ENCODE measurements around the gene TRPM3. TPM values are rescaled to one million over a fixed set of nuclear protein-coding genes. Genes with fewer than 3 reads are reported as not detected.

The TRPM3 gene
- total RNA-seq, 1 donor from 2014 or later, result 0.35 TPM

GRCh38 chr9:70805949-70806348, 315.5 kb downstream of the TRPM3 start:
- peak; percentile 81 for ATAC-seq
- H3K27me3 ChIP-seq, result no peaks in the 10 kb centered on the region
- H3K4me3 ChIP-seq, result no peak overlapping the region
- no peaks in the 10 kb centered on the region for H3K36me3 ChIP-seq
- H3K9me3 ChIP-seq, result no peaks in the 10 kb centered on the region
- DNase-seq, result no peak
- intact Hi-C loops (cut with DNase I), result no loop called here
- TF ChIP-seq CTCF (IDR thresholded peaks at IDR 0.05), result no peak
- no peaks in the 10 kb centered on the region for H3K4me1 ChIP-seq
- no peak overlapping the region for H3K27ac ChIP-seq

- Histone ChIP-seq H3K4me1 (no peaks in the 10 kb centered on the region), H3K27me3 (no peaks in the 10 kb centered on the region), H3K36me3 (no peaks in the 10 kb centered on the region), H3K9me3 (no peaks in the 10 kb centered on the region), H3K4me3 (no peak overlapping the region), H3K27ac (no peak overlapping the region)
- intact Hi-C loops (cut with DNase I), result no loop called here
- no peak for TF ChIP-seq CTCF (IDR thresholded peaks at IDR 0.05)
- DNase-seq (no peak), ATAC-seq (no peak)
These were observed 318.5 kb downstream of the TRPM3 start for GRCh38 chr9:70802758-70803436.

GRCh38 chr9:70802206-70802605, 319.2 kb downstream of the TRPM3 start:
- DNase-seq, result no peak
- Histone ChIP-seq H3K4me1 (no peaks in the 10 kb centered on the region), H3K36me3 (no peaks in the 10 kb centered on the region), H3K4me3 (no peak overlapping the region), H3K27me3 (no peaks in the 10 kb centered on the region), H3K27ac (no peak overlapping the region), H3K9me3 (no peaks in the 10 kb centered on the region)
- intact Hi-C loops (cut with DNase I), result no loop called here
- no peak for TF ChIP-seq CTCF (IDR thresholded peaks at IDR 0.05)
- ATAC-seq, result no peak

GRCh38 chr9:70801181-70801829, 320.1 kb downstream of the TRPM3 start:
- Histone ChIP-seq H3K9me3 (no peaks in the 10 kb centered on the region), H3K36me3 (no peaks in the 10 kb centered on the region), H3K27ac (no peak overlapping the region), H3K27me3 (no peaks in the 10 kb centered on the region), H3K4me3 (no peak overlapping the region), H3K4me1 (no peaks in the 10 kb centered on the region)
- intact Hi-C loops (cut with DNase I), result no loop called here
- no peak for TF ChIP-seq CTCF (IDR thresholded peaks at IDR 0.05)
- DNase-seq (no peak), ATAC-seq (no peak)

GRCh38 chr9:70798018-70798417, 323.4 kb downstream of the TRPM3 start:
- ATAC-seq (no peak), DNase-seq (no peak)
- TF ChIP-seq CTCF (IDR thresholded peaks at IDR 0.05), result no peak
- no peak overlapping the region for H3K27ac ChIP-seq
- no peak overlapping the region for H3K4me3 ChIP-seq
- intact Hi-C loops (cut with DNase I), result no loop called here
- no peaks in the 10 kb centered on the region for H3K27me3 ChIP-seq
- H3K4me1 ChIP-seq, result no peaks in the 10 kb centered on the region
- H3K9me3 ChIP-seq, result no peaks in the 10 kb centered on the region
- H3K36me3 ChIP-seq, result no peaks in the 10 kb centered on the region

All from upper lobe of right lung (tissue), 1 donor.